HG03039 (cell line): Measurements from ENCODE around the gene STK32C.
"Not testable (repeated sequence)": the region's sequence is repeated elsewhere in the genome, so short reads cannot be mapped to it uniquely, and the experiment has no call there.

Experiments
- ATAC-seq: cut with Tn5 transposase; IDR thresholded peaks from one replicate; pipeline ENCODE4 v1.9.1; 2021; ENCODE audit warnings: mild to moderate bottlenecking, moderate library complexity; ENCODE audit not compliant: unreplicated experiment

STK32C gene

DNA sequence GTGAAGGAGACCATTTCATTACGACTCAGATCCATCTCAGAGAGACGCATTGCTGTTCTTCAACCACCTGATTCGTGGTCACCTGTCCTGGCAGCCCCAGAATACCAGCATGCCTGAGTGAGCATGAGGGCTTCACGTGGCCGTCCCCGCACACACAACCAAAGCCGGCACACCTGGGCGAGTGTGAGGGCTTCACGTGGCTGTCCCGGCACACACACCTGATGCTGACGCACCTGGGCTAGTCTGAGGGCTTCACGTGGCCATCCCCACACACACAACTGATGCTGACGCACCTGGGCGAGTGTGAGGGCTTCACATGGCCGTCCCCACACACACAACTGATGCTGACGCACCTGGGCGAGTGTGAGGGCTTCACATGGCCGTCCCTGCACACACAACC, 86.8 kb downstream of the STK32C start:
- not testable (repeated sequence) for ATAC-seq

DNA sequence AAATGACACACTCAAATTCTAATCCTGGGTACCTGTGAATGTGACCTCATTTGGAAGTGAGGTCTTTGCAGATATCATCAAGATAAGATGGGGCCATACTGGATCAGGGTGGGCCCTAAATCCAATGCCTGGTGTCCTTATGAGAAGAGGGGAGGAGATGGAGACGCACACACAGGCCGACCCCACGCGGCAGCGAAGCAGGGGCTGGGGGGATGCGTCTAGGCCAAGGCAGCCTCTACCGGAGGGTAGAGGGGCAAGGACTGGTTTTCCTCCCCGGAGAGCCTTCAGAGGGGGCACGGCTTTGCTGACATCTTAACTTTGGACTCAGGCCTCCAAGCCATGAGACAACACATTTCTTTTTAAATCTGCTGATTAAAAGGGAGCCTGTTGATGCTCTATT, 87.7 kb downstream of the STK32C start:
- ATAC-seq: no peak

DNA sequence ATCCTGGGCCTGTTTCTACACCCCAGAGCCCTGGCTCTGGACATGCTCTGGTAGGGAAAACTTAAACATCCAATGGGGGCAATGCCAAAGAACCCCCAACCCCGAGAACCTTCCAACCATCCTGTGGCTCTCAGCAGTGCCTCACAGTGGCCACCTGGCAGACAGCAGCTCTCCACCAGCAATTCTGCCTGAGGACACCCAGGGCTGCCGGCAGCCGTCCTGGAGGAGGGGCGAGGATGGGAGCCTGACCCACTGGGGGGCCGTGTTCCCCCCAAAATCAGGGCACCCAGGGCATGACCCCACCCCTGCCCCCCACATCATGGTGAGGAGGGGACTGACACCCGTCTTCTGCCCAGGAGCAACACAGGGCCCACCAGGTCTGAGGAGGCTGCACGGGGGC, 88.3 kb downstream of the STK32C start:
- no peak for ATAC-seq

GRCh38 chr10:132216441-132216840, 91.3 kb downstream of the STK32C start:
- not testable (repeated sequence) for ATAC-seq

DNA sequence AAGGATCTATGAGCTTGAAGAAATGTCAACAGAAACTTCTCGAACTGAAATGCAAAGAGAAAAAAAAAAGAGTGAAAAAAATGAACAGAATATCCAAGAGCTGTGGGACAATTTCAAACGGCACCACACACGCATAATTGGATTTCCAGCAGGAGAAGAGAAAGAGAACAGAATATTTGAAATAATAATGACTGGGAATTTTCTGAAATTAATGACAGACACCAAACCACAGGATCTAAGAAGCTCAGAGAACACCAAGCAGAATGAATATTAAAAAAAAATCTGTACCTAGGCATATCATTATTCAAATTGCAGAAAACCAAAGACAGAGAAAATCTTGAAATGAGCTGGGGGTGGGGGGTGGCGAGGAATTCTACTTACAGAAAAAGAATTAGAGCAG, 93.8 kb downstream of the STK32C start:
- no peak for ATAC-seq

DNA sequence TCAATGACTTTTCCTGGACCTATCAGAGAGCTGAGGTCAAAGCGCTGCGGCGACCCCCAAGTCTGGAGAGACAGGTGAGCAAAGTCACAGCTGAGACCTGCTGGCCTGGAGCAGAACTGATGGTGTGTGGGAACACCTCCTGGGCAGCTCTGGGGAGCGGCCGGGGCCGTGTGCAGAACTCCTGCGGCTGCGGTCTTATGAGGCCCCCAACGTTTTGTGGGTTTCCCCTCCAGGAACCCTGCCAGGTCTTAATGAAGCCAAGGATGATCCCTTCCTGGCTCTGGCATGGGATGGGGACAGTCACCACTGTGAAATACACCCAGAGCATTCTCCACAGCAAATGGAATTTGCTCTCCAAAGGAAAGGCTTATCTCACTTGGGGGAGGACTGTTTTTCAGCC, 94.9 kb downstream of the STK32C start:
- no peak for ATAC-seq

GRCh38 chr10:132211246-132211645, 96.5 kb downstream of the STK32C start:
- no peak for ATAC-seq

GRCh38 chr10:132210766-132211165, 97.0 kb downstream of the STK32C start:
- ATAC-seq: no peak

- no peak for ATAC-seq
Observed at GRCh38 chr10:132209978-132210530, 97.7 kb downstream of the STK32C start.

GRCh38 chr10:132209130-132209529, 98.6 kb downstream of the STK32C start:
- no peak for ATAC-seq

DNA sequence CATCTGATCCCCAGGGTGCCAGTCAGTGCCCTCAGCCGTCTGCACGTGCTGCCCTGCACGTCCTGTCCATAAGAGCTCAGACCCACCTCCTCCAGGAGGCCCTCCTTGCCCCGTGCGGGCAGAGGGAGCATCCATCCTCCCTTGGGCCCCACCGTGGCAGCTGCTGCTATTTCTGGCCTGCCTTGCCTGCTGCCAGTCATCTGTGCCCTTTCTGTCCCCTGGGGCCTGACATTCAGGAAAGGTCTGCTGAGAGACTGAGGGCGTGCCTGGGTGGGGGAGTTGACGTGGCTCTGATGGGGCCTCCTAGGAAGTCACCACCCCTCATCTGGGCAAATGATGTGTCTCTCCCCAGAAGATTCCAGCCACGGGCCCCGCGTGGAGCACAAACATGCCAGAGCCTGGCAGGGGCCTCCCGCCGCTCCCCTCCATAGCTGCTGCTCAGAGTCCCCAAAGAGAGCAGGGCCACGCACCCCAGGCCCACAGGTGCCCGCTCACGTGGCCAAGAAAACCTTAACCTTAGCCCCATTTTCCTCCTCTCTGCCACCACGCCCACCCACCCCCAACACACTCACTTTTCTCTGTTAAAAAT, 99.2 kb downstream of the STK32C start:
- ATAC-seq: no peak

DNA sequence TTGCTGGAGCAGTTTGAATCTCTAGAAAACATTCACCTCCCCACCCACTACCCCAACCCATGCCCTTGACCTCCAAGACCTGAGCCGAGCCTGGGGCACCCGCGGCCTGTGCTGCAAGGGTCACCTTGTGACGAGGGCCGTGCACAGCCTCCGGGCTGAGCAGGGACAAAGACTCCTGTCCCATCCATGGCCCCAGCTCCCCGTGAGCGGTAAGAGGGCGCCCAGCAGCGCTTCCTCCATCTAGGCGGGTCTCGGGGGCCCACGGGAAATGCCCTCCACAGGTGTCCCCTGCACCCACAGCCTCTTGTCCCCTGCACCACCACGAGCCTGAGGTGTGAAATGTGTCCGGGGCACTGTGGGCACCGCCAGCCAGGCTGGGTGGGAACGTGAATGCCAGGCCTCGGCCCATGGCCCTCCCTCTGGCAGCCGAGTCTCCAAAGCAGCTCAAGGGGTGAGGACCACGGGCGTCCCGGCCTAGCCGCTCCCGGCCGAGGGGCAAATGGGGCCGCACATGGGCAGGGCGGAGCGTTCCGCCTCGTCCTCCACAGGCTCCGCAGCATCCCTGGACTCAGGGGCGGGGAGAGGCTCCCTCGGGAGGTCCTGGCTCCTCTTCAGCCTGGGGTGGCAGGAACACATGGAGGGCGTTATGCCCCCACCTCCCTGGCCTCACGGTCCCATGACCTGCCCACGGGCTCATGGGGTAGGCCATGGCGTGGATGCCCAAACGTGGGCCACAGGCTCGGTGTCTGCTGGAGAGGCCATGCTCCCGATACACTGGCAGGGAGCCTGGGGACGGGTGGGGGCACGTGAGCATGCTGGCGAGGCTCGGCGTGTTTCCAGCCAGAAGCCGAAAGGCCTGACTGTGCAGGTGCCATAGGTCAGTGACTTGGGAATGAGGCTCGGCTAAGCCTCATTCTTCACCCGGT, 100.0 kb downstream of the STK32C start:
- no peak for ATAC-seq

DNA sequence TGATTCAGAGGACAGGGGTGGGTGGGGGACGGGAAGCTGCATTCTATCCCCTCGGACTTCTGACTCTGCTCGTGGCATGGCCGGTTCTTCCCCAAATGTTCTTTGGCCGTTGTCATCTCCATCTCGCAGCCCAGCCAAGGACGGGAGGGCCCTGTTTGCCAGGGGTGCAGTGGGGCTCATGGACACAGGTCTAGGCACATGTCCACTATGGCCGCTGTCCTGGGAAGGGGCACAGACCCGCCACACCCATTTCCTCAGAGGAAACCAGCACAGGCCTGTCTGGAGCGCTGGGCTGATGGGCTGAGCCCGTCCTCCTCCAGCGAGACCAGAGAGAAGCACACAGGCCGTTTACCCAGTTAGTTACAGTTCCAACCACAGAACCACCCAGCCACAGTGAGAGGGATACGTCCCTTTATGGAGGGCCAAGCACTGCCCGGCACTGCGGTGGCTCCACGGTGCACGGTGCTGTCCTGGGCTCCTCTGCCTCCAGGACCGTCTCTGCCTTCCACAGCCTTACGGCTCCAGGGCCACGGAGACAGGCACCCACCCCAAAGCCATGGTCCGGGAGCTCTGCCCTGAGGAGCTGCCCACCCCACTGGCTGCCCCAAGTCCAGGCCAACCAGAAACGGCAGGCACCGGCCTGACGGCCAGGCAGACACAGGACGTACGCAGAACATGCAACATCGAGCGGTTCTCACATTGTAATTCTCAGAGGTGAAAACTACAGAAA, 100.8 kb downstream of the STK32C start:
- ATAC-seq: no peak

DNA sequence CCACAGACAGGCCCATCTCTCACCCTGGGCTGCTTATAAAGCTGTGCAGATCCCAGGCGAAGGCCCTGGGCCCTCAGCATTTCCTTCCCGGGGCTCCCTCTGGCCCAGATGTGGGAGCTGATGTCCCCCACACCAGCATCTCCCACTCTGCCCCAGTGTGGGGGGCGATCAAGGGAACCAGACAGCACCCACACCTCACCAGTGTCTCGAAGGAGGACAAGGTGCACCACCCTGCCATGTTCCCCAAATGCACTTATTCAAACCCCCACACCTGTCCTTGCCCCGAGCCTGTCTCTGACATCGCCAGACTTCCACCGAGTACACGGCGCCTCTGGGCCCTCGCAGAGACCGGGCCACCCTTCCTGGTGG, 101.4 kb downstream of the STK32C start:
- ATAC-seq: no peak

GRCh38 chr10:132205650-132206376, 101.9 kb downstream of the STK32C start:
- no peak for ATAC-seq

DNA sequence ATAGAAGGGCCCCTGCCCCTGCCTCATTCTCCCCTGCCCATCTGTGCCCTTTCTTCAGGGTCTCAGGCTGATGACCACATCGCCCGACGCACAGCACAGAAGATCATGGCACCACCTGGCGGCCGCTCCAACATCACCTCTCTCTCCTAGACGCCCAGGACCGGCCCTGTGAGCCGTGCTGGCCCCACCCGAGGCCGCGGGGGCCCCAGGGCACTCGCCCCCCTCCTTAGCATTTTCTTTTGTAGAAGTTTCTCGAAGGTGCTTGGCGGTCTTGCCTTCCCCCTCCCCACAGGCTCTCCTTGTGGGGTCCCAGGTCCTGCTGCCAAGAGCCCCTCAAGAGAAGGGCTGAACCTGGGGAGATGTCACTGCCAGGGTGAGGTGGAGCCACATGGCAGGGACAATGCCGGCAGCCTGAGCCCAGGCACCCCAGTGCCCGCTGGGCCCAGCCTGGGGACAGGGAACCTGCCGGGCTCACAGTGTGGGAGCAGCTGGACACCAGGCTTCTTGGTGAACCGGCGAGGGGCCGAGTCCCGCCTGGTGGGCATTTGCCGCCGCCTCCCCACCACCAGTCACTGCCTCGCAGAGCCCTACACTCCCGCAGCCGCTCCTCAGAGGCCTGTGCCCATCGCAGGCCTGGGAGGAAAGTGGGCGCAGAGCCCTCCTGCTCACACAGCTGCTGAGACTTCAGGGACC, 102.8 kb downstream of the STK32C start:
- ATAC-seq: no peak

DNA sequence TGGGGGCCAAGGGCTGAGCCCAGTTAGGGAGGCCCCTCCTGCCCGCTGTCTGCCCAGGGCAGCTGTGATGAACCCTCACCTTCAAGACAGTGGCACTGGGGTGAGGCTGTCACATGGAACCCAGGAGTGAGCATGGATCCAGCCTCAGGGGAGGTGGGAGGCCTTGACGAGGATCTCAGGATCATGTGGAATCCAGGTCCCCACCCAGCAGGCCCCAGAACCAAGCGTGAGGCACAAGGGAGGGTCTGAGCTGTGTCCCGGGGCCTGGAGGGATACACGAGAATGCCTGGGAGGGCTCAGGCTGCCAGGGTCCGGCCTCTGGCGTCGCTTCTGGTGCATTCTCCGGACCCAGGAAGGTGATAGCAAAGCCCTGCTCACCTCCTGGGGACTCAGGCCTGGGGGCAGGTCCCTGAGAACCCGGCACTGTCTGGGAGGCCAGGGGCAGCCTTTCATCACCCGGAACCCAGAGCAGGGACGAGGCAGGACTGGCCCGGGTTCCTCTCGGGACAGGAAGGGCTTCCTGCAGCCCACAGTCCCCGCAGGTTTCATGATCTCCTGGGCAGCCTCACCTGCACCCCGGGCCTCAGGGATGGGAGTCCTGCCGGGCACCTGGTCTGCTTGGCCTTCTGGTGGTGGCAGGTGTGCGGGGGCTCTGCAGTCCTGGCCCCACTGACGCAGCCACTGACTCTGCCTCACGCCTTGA, 103.5 kb downstream of the STK32C start:
- no peak for ATAC-seq

GRCh38 chr10:132203256-132204077, 104.3 kb downstream of the STK32C start:
- no peak for ATAC-seq
